Raji (cell line): ENCODE measurements around the gene LRP1.

Experiments
- POLR2A ChIP-seq: IDR thresholded peaks from 2 replicates; pipeline ENCODE4 v1.6.1; 2011; ENCODE audit warnings: low read depth, low read length, control low read depth; ENCODE audit not compliant: insufficient read depth

The LRP1 gene

DNA sequence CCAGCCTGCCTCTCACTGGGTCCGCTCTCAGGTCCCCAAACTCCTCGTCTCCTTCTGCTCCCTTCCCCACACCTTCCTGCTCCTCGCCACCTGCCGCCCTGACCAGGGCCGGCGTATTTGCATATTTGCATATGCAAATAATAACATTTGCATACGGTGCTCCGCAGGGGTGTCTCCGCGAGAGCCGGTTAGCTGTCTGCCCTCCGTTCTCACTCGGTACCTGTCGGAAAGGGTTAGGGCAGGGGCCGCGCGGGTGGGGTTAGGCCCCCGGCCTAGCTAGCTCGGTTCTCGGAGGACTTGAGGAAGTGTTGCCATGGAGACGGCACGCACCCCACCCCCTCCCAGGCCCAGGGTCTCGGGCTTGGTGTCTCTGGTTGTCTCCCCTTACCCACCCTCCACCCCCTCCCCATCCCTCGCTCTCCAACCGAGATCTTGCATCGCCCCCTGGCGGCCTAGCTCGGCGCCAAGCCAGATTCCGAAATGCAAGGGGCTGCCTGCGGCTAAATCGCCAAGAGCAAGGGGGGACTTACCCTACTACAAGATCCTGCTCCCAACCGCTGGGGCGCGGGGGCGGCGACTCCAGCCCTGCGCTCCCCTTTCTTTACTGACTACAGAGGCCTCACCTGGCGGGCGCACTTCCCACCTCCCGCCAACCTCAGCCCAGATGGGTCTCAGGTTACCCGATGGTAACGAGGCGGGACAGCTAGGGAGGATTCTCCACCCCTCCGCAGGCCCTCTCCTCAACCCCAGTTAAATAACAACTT is 114.6 kb downstream of the LRP1 start:
- TF ChIP-seq POLR2A, result peak; percentile 95

DNA sequence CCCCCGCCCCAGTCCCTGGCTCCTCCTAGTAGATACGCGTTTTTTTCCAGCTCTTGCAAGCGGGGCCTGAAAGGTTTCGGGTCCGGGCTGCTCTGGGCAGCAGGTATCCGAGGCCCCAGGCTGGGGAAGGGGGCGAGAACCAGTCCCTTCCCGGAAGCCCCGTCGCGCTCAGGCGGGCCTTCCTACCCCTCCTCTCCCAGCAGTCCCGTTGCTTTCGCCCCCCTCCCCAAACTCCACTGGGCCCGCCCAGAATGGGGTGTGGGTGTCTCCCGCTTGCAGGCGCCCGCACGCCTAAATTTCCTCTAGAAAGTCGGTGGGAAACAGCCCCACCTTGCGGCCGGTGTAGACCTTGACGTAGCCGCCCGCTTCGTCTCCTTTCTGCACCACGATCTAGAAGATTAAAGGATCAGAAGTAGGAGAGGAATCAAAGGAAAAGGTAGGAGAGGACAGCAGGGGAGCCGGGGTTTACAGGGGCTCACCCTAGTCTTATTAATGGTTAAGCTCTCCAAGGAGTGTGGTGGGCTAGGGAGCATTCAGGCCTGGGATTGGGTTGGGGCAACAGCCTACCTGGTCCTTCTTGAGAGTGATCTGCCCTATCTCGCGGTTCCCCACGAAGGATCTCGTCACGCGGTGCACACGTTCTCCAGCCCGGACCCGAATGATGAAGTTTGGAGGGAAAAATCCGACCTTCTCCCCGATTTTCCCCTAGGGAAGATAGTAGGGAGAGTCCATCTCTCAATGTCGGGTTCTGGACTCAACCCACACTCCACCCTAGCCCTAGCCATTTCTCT is 115.4 kb downstream of the LRP1 start:
- TF ChIP-seq POLR2A, result peak; percentile 21; the same call in 1 of the 2 replicates

DNA sequence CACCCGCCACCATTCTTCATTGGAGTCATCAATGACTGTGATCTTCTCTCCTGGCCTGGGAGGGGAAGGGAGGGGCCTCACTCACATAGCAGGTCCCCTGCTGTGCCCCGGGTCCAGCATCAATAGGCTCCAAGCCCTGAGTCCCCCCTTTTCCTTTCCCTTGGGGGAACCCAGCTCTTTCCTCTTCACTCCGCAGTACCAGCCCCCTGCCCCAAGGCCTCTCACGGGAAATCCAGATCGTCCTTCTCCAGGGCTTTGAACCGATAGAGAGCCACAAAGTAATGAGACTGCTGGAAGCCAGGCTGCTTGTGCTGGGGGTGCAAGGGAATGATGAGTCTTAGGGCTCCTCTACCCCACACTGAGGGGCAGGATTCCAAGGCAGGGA is 116.0 kb downstream of the LRP1 start:
- TF ChIP-seq POLR2A, result no peak

DNA sequence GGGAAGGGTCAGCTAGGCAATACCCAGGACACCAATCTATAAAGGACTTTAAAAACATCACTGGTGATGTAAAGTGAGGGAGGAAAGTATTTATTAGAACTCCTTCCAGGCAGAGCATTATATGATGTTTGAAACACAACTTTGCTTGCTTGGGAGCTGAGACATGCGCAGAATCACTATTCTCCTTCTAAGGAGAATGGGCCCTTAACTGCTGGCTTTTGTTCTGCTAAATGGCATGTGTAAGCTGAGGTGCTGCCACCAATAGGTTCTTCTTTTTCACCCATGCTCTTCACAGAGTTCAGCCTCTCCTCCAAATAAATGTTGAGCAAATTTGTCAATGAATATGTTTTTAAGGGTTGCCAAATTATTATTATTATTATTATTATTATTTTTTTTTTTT is 118.8 kb downstream of the LRP1 start:
- TF ChIP-seq POLR2A, result no peak

DNA sequence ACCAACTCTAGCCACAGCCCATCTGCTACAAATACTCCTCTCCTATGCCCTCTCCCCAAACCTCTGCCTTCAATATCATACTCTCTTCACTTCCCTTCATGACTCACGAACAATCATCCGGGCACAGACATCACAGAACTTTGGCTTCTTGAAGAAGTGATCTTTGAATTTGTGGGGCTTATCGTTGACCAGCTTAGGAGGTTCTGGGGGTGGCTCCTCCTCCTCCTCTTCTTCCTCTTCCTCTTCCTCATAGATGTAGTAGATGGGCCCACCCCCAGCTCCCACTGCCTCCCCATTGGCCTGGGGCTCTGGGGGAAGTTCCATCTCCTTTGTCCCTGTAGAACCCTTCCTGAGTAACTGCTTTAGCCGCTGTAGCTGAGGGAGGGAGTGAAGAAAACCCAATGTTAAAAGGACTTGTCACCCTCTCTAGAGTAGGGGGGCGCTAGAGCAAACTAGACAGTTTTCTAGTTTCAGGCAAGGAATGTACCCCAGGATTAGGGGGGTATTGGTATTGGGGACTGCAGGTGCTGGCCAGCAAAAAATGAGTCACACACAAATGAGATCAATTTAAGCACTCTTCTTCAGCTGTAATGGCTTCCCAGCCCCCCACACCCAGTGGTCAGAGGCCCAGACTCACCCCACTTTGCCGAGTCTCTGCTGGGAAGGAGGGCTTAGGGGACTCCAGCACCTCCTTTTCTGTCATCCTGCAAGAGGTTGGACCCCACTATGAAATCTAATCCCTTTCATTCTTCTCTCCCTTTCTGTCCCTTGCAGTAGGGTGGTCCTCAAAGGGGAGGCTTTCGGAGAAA is 120.9 kb downstream of the LRP1 start:
- TF ChIP-seq POLR2A, result peak; percentile 31; the same call in 1 of the 2 replicates

DNA sequence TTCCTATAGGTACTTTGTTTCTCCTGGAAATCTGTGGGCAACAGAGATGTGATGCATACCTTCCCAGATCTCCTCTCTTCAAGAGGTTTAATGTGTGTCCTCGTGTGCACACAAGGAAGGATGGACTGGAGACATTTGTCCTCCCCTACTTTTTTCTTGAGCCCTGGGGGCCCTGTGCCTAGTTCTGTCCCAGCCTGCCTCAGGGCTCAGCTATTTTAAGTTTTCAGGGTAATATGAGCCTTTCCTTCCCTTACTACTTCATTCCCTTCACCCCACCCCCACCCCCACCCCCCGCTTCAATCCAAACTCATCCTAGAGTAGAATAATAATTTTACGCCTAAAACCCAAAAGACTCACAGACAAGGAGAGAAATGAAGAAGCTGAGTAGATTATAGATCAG is 122.3 kb downstream of the LRP1 start:
- no peak for TF ChIP-seq POLR2A

DNA sequence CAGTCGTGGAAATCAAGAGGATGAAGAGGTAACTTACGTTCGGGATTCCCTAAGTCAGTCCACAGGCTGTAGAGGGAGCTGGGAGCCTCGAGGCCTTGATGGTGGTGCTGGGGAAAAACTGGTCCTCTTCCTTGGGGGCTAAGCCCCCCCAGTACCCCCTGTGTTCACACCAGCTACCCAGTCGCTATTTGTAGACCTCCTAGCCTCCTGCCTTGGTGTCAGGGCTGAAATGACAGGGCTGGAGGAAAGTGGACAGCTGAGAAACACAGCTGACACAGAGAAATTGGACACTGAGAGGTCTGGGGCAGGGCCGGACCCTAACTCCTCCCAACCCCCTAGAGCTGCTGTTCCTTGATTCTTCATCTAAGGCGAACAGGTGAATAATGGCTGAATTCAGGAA is 122.7 kb downstream of the LRP1 start, which contains the start of gene STAC3:
Gene STAC3, minus strand, starts transcription at position 232 of the 400 bp plus-strand sequence. CDS start 1,551 bp downstream, outside the sequence.
- no peak for TF ChIP-seq POLR2A

DNA sequence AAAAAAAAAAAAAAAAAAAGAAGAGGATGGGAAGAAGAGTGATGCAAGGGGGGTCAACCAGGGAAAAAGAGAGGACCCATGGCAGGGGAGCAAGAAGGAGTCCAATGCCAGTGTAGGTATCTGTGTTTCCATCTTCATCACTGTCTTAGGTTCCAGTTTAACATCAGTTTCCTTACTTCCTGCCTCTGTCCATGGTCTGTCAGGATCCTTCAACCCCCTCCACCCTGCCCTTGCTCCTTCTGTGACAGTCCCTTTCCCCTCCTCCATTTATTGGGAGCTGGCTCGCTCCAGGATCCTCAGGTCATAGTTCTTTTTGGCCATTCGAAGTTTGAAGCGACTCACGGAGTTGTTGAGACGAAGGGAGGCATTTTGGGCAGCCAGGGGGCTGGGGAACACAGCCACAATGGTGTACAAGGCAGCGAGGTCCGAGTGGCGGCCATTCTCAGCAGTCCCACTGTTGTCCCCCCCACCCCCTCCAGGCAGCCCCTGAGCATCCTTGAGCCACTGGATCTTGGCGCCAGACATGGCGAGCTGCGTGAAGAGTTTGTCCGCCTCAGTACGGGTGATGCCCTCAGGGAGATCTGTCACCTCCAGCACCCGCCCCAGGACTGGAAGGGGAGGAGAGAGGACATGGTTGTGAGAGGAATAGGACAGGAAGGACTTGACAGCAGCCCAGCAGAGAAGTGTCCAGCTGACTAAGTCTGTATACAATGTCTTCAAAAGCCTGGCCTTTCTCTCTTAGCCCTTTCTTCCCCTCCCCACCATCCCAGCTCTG is 126.4 kb downstream of the LRP1 start:
- TF ChIP-seq POLR2A, result no peak

DNA sequence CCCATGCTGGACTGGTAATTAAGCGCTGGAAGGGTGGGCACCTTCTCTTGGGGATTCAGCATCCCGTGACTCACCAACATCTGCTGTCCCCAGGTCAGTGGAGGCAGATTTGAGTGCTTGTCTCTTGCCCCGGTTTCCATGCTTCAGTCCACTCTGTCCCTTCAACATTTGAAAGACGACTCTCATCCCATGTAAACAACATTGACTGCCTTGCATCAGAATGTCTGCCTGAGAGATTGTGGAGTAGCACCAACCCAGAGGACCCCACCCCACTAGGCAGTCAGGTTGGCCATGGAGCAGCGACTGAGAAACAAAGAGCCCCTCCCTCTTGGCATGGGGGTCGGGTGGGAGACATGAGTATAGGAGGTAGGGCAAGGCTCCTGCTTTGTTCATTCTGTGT is 127.6 kb downstream of the LRP1 start:
- TF ChIP-seq POLR2A, result no peak

DNA sequence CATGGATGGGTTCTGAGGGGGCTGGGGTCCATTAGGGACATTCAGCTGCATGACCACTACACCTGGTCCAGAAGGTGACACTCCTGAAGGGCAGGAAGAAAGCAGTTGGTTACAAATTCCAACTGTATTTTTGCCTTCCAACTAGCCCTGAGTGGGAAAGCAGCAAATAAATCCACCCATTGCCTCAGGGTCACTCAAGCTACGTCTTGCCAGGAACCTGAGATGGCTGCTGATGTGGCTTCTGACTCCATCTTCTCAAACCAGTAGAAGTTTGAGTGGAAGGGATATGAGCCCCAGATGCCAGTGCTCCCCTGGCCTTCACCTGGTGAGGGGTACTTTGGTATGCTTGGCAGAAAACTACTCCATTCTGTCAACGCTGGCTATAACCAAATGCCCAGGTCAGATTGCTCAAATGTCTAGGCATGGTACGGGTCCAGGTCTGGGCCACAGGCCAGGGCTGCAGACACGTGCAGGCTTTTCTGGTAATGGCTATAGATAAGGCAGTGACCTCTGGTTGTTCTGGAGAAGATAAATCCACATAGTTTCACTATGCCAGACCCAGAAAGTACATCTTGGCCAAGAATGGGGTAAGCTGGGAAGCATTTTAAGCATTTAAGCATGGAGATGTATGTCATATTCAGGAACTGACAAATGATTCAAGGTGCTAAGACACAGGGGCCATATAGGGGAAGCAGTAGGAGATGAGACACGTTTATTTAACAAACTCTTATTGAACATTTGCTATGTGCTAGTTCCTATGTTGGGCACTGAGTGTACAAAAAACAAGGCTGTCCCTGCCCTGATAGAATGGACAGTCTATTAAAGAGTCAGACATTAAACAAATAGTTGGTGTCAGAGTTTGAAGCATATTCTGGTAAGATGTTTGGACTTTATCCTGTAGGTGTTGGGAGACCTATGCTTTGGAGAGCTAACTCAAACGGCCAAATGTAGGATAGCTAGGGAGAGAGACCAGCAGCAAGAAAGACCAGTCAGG is 131.0 kb downstream of the LRP1 start:
- no peak for TF ChIP-seq POLR2A

DNA sequence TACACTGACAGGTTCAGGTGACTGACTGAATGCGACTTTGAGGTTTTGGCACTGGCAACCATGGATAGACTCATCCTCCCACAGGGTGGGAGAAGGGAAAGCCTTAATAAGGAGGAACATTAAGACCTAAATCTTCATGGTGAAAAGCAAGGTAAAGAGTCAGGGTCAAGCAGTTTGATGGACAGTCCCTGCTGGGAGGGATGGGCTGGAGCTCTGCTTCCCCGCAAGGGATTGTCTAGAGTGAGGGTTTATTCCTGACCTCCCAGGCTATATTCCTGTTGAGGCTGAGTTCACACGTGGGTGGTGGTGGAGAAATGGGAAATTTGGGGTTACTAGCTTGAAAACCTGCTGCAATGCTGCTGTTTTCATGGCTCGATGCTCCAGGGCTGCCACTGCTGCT is 132.1 kb downstream of the LRP1 start:
- no peak for TF ChIP-seq POLR2A

DNA sequence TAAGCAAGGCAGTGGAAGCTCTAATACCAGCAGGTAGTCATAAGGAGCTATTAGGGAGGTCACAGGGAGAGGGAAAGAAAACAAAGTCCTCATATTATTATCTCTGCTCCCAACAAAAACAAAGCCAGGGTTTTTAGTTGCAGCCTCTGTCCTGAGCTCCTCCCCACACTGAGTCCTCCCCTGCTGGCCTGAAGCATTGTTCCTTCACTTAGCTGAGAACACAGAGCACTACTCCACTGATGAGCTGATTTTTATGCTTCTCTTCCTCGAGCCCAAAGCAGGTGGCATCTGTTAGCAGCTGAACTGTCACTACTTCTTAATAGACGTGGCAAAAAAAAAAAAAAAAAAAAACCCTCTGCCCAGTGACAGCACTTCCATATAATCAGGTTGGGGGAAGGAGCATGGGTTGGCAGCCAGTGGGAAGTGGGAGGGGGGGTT is 133.2 kb downstream of the LRP1 start:
- TF ChIP-seq POLR2A, result no peak

DNA sequence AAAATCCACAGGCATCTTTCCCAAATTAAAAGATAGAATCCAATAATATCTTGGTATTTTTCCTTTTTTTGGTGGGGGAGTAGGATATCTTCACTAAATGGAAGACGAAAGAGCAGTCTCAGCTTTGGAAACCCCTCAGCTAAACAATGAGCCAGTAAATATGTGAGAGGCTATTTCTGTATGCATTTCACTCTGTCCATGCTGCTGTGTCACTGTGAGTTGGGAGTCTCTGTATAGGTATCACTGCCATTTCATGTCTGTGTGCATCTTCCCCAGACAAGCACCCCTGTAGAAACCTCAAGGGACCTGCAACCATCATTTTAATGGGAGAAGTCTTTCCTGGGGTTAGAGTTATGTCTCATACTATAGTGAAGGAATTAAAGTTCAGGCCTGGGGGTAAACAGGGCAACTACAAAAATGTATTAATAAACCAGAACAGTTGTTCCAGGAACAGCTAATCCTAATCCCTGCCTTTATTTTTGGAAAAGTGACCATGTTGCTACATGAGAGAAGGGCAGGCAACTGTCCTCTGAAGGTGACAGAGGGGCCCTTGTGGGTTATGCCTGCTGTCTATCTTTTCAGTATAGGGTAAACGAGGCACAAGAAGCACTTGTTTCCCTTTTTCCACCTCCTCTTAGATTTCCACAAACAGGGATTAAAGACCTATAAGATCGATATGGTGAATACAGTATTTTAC is 134.0 kb downstream of the LRP1 start:
- TF ChIP-seq POLR2A, result no peak
